Neural cell (in vitro differentiated cells): ENCODE data around the gene PHF2.

Source experiments
- CTCF ChIP-seq: fragments of 450-650 bp; IDR thresholded peaks from 2 replicates; pipeline ENCODE4 v1.5.1; 2014; ENCODE audit warnings: antibody characterized with exemption, mild to moderate bottlenecking, moderate library complexity; ENCODE audit not compliant: poor library complexity, severe bottlenecking
- EZH2 ChIP-seq: fragments of 200-600, 300-800 bp; shearing (Covaris generic), sonication (generic); IDR thresholded peaks from 2 replicates; pipeline ENCODE4 v1.6.1; 2014; ENCODE audit warnings: antibody characterized with exemption, low read length, borderline replicate concordance, mild to moderate bottlenecking; ENCODE audit not compliant: insufficient read depth, poor library complexity, severe bottlenecking
- POLR2AphosphoS5 ChIP-seq: IDR thresholded peaks from 2 replicates; pipeline ENCODE4 v1.6.1; 2012
- RAD21 ChIP-seq: fragments of 450-650 bp; conservative IDR thresholded peaks from 2 replicates; pipeline ENCODE4 v1.6.1; 2014; ENCODE audit warnings: antibody characterized with exemption, mild to moderate bottlenecking, moderate library complexity

DNA sequence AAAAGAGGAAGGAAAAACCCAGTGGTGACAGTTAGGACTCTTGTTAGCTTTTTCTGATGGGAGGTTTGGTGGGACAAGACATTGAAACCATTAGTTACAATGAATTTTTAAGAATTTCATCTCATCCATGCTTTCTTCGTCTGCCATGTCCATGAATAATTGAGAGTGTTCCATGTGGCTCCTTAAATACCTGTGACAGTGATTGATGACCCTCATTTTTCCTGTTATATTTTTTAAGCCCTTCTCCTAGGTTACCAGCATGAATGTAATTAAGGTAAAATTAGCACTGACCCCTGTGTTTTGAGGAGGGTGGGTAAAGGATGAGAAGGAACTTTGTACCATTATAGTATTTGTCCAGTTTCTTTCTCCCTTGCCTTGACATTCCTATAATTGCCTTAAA, 23.5 kb upstream of the PHF2 start:
- no peak for TF ChIP-seq EZH2
- TF ChIP-seq RAD21: no peak
- no peak for TF ChIP-seq CTCF
- TF ChIP-seq POLR2AphosphoS5: no peak
